T-cell (primary cell): ENCODE results near the gene RAB11FIP4. TPM values are rescaled to one million over a fixed set of nuclear protein-coding genes. Genes with fewer than 3 reads are reported as not detected.

Experiments
- ATAC-seq, 4 experiments: fragments of 200-7000 bp in 3 of 4; fragments of 150-1000 bp in 1 of 4; cut with Tn5 transposase; replicated peaks in 1 of 4; 1 replicate in 3 of 4; 2 replicates in 1 of 4; pipeline ENCODE4 v1.10.0; 2021; ENCODE audit warnings: moderate library complexity in 3 of 4, mild to moderate bottlenecking in 2 of 4, moderate number of reproducible peaks in 1 of 4
- CTCF ChIA-PET, 2 donors: fragments of 300-600 bp; sonication (Branson Sonifier 250); formaldehyde crosslinking; loops; one replicate each; lab custom pipeline; 2022; ENCODE audit warnings: antibody characterized with exemption in 2 of 2; lab: Charles Lee
- POLR2A ChIA-PET, 2 donors: fragments of 300-600 bp; sonication (Branson Sonifier 250); formaldehyde crosslinking; loops; one replicate each; lab custom pipeline; 2022; ENCODE audit warnings: antibody characterized with exemption in 2 of 2; lab: Charles Lee
- DNase-seq, 35 experiments: peaks; one replicate each; pipeline versions ENCODE4 v3.0.0 to v3.0.0-alpha.2; 2013 to 2023
- H3K27ac ChIP-seq: one replicate; pipeline ENCODE4 v1.5.1; 2013; ENCODE audit warnings: low read length
- H3K27me3 ChIP-seq, 2 experiments: replicated peaks in 1 of 2; 1 replicate in 1 of 2; 2 replicates in 1 of 2; pipeline versions ENCODE4 v1.6.1 to v1.7.0; 2013; ENCODE audit warnings: low read length in 1 of 2, mixed read lengths in 1 of 2; ENCODE audit not compliant: control insufficient read depth in 2 of 2, insufficient read depth in 2 of 2; ENCODE audit errors: extremely low read depth in 1 of 2
- H3K36me3 ChIP-seq, 2 donors: 1 replicate in 1 of 2; 2 replicates in 1 of 2; pipeline versions ENCODE4 v1.6.1 to v1.7.0; 2013; ENCODE audit warnings: low read length in 1 of 2; ENCODE audit not compliant: control insufficient read depth in 2 of 2, insufficient read depth in 1 of 2; ENCODE audit errors: extremely low read depth in 1 of 2
- H3K4me1 ChIP-seq, 2 experiments: 1 replicate in 1 of 2; 2 replicates in 1 of 2; pipeline versions ENCODE4 v1.6.1 to v1.7.0; 2013; ENCODE audit warnings: low read length in 2 of 2, mixed read lengths in 1 of 2; ENCODE audit not compliant: insufficient read depth in 2 of 2, control insufficient read depth in 1 of 2; ENCODE audit errors: extremely low read depth in 1 of 2
- H3K4me3 ChIP-seq, 2 donors: 1 replicate in 1 of 2; 2 replicates in 1 of 2; pipeline versions ENCODE4 v1.5.1 to v1.7.0; 2013; ENCODE audit warnings: mild to moderate bottlenecking in 2 of 2, low read length in 1 of 2, moderate library complexity in 1 of 2; ENCODE audit not compliant: control insufficient read depth in 1 of 2; ENCODE audit errors: extremely low read depth in 1 of 2
- H3K9me3 ChIP-seq: 2 replicates; pipeline ENCODE4 v1.7.0; 2013
- H3K27ac Mint-ChIP-seq, 2 donors: one replicate each; pipeline ENCODE4 v1.8.0; 2020 to 2021; ENCODE audit warnings: mild to moderate bottlenecking in 2 of 2, mixed read lengths in 2 of 2
- H3K27me3 Mint-ChIP-seq, 2 donors: one replicate each; pipeline ENCODE4 v1.8.0; 2021 to 2022; ENCODE audit warnings: mixed read lengths in 2 of 2
- H3K36me3 Mint-ChIP-seq: one replicate; pipeline ENCODE4 v1.8.0; 2021; ENCODE audit warnings: mixed read lengths
- H3K4me1 Mint-ChIP-seq, 3 donors: one replicate each; pipeline ENCODE4 v1.8.0; 2020 to 2022; ENCODE audit warnings: mixed read lengths in 3 of 3, mild to moderate bottlenecking in 1 of 3
- H3K4me3 Mint-ChIP-seq, 3 donors: one replicate each; pipeline ENCODE4 v1.8.0; 2020 to 2022; ENCODE audit warnings: mild to moderate bottlenecking in 3 of 3, mixed read lengths in 3 of 3, moderate library complexity in 3 of 3
- H3K9me3 Mint-ChIP-seq, 3 donors: one replicate each; pipeline ENCODE4 v1.8.0; 2020 to 2022; ENCODE audit warnings: mixed read lengths in 3 of 3
- WGBS: methylation state at CpG from one replicate; pipeline ENCODE4 v1.1.5; 2013; ENCODE audit warnings: missing lambda C conversion rate; ENCODE audit not compliant: insufficient coverage; 5-methylcytosine and 5-hydroxymethylcytosine counted together
- total RNA-seq, 35 experiments: library from RNA in 6 of 35; stranded (reverse) in 6 of 35; fragments of 120-200 nt in 1 of 35; gene quantifications; one replicate each; pipeline versions ENCODE4 v1.2.1 to v1.2.4 and lab custom pipeline; 2013 to 2026

RAB11FIP4 gene
- total RNA-seq, 5 donors from 2014 or later (not counting 1 experiment from before 2014, with no cell fraction given), result 45.6 to 72.6 (median 50.1) TPM

GRCh38 chr17:31475378-31476162 is 84.1 kb downstream of the RAB11FIP4 start:
- no peaks in the 10 kb centered on the region for H3K27me3 Mint-ChIP-seq
- no peak overlapping the region for H3K27ac Mint-ChIP-seq
- no peak overlapping the region for H3K4me3 Mint-ChIP-seq
- H3K4me1 Mint-ChIP-seq, result peaks cover 0 to 7% (median 0%) of the 10 kb centered on the region in 3 donors
- H3K9me3 Mint-ChIP-seq, result no peaks in the 10 kb centered on the region
- Histone ChIP-seq H3K27ac (no peak overlapping the region), H3K4me1 (peaks cover 2 to 15% of the 10 kb centered on the region in 2 experiments), H3K9me3 (no peaks in the 10 kb centered on the region), H3K27me3 (peaks cover 0 to 5% of the 10 kb centered on the region in 2 experiments), H3K4me3 (no peak overlapping the region), H3K36me3 (no peaks in the 10 kb centered on the region)
- ATAC-seq, result no peak
- no peak for DNase-seq
- POLR2A ChIA-PET, result no interaction called here
- CTCF ChIA-PET, result no interaction called here
- no peaks in the 10 kb centered on the region for H3K36me3 Mint-ChIP-seq
- 95% methylated on average over 8 of the region's 16 CpGs for WGBS

- ChIA-PET CTCF (interaction anchor here in 1 of 2 donors (0.7 kb wide), 1 partner anchor 229 kb away, joined by 7 read pairs; no protein-coding TSS in a partner anchor), POLR2A (no interaction called here)
- Mint-ChIP-seq H3K27me3 (no peaks in the 10 kb centered on the region), H3K27ac (no peak overlapping the region), H3K36me3 (no peaks in the 10 kb centered on the region), H3K9me3 (no peaks in the 10 kb centered on the region), H3K4me3 (no peak overlapping the region), H3K4me1 (no peaks in the 10 kb centered on the region)
- Histone ChIP-seq H3K9me3 (no peaks in the 10 kb centered on the region), H3K36me3 (no peaks in the 10 kb centered on the region), H3K27me3 (peaks cover 0 to 5% of the 10 kb centered on the region in 2 experiments), H3K4me3 (no peak overlapping the region), H3K27ac (no peak overlapping the region), H3K4me1 (peaks cover 0 to 4% of the 10 kb centered on the region in 2 experiments)
- ATAC-seq, result no peak
- no peak for DNase-seq
- WGBS, result 75% methylated on average over 5 of the region's 16 CpGs
These were observed 85.3 kb downstream of the RAB11FIP4 start for GRCh38 chr17:31476525-31477416.

- ChIA-PET POLR2A (interaction anchor here (0.6 to 0.7 kb wide), 2 partner anchors 10 to 1512 kb away, joined by 3 to 4 read pairs; no protein-coding TSS in a partner anchor), CTCF (interaction anchor here in 1 of 2 donors (0.7 kb wide), 2 partner anchors 10 to 228 kb away, joined by 6 to 7 read pairs; no protein-coding TSS in a partner anchor)
- WGBS, result 98% methylated on average over 6 of the region's 14 CpGs
- ATAC-seq (no peak), DNase-seq (no peak)
- Mint-ChIP-seq H3K9me3 (no peaks in the 10 kb centered on the region), H3K36me3 (no peaks in the 10 kb centered on the region), H3K4me1 (no peaks in the 10 kb centered on the region), H3K4me3 (no peak overlapping the region), H3K27me3 (no peaks in the 10 kb centered on the region), H3K27ac (no peak overlapping the region)
- no peak overlapping the region for H3K27ac ChIP-seq
- peaks cover 0 to 3% of the 10 kb centered on the region in 2 experiments for H3K27me3 ChIP-seq
- H3K36me3 ChIP-seq, result no peaks in the 10 kb centered on the region
- H3K4me1 ChIP-seq, result no peaks in the 10 kb centered on the region
- H3K4me3 ChIP-seq, result no peak overlapping the region
- H3K9me3 ChIP-seq, result no peaks in the 10 kb centered on the region
These were observed 86.1 kb downstream of the RAB11FIP4 start for GRCh38 chr17:31477417-31478055.

GRCh38 chr17:31479062-31479408 is 87.6 kb downstream of the RAB11FIP4 start:
- CTCF ChIA-PET, result no interaction called here
- H3K27me3 ChIP-seq, result peaks cover 0 to 3% of the 10 kb centered on the region in 2 experiments
- H3K4me3 ChIP-seq, result no peak overlapping the region
- no CpG with 5 or more reads among the region's 1 CpG for WGBS
- ATAC-seq (no peak), DNase-seq (no peak)
- no peaks in the 10 kb centered on the region for H3K36me3 ChIP-seq
- no peaks in the 10 kb centered on the region for H3K4me1 Mint-ChIP-seq
- no peak overlapping the region for H3K4me3 Mint-ChIP-seq
- H3K9me3 Mint-ChIP-seq, result no peaks in the 10 kb centered on the region
- POLR2A ChIA-PET, result interaction anchor here in 1 of 2 donors (0.5 kb wide), 1 partner anchor 11 kb away, joined by 4 read pairs; no protein-coding TSS in a partner anchor
- no peak overlapping the region for H3K27ac ChIP-seq
- no peaks in the 10 kb centered on the region for H3K4me1 ChIP-seq
- no peaks in the 10 kb centered on the region for H3K9me3 ChIP-seq
- no peaks in the 10 kb centered on the region for H3K36me3 Mint-ChIP-seq
- H3K27me3 Mint-ChIP-seq, result no peaks in the 10 kb centered on the region
- H3K27ac Mint-ChIP-seq, result no peak overlapping the region

- no peaks in the 10 kb centered on the region for H3K36me3 Mint-ChIP-seq
- H3K4me3 Mint-ChIP-seq, result no peak overlapping the region
- peaks cover 0 to 3% of the 10 kb centered on the region in 2 experiments for H3K27me3 ChIP-seq
- ATAC-seq (no peak), DNase-seq (no peak)
- ChIA-PET CTCF (no interaction called here), POLR2A (interaction anchor here in 1 of 2 donors (0.5 kb wide), 1 partner anchor 11 kb away, joined by 4 read pairs; no protein-coding TSS in a partner anchor)
- H3K4me1 ChIP-seq, result no peaks in the 10 kb centered on the region
- H3K9me3 Mint-ChIP-seq, result no peaks in the 10 kb centered on the region
- no peak overlapping the region for H3K4me3 ChIP-seq
- H3K9me3 ChIP-seq, result no peaks in the 10 kb centered on the region
- no peaks in the 10 kb centered on the region for H3K36me3 ChIP-seq
- no peaks in the 10 kb centered on the region for H3K4me1 Mint-ChIP-seq
- H3K27me3 Mint-ChIP-seq, result no peaks in the 10 kb centered on the region
- no peak overlapping the region for H3K27ac Mint-ChIP-seq
- no CpG with 5 or more reads among the region's 2 CpGs for WGBS
- no peak overlapping the region for H3K27ac ChIP-seq
These were observed 88.0 kb downstream of the RAB11FIP4 start for GRCh38 chr17:31479524-31479923.

DNA sequence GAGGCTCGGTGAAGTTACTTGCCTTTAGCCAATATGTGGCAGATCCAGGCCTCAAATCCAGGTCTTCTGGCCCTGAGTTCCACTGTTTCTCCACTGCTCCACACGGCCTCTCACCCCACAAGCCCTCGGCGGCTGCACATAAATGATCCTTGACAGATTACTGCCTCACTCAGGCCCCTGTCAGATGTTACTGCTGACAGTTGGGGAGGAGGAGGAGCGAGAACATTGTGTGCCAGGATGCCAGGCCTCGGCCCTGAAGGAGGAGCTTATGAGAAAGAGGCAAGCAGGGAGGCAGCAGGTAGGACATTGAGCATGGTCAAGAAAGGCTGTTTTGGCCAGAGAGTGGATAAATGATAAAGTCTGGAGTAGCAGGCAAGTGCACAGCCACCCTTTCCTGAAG is 88.6 kb downstream of the RAB11FIP4 start:
- ChIA-PET POLR2A (no interaction called here), CTCF (no interaction called here)
- H3K9me3 Mint-ChIP-seq, result no peaks in the 10 kb centered on the region
- no peaks in the 10 kb centered on the region for H3K36me3 ChIP-seq
- H3K9me3 ChIP-seq, result no peaks in the 10 kb centered on the region
- H3K4me3 Mint-ChIP-seq, result no peak overlapping the region
- no peaks in the 10 kb centered on the region for H3K4me1 Mint-ChIP-seq
- WGBS, result 51% methylated on average over 3 of the region's 6 CpGs
- H3K4me3 ChIP-seq, result no peak overlapping the region
- H3K4me1 ChIP-seq, result no peaks in the 10 kb centered on the region
- H3K27me3 Mint-ChIP-seq, result no peaks in the 10 kb centered on the region
- H3K27ac ChIP-seq, result no peak overlapping the region
- DNase-seq, result no peak
- H3K27ac Mint-ChIP-seq, result no peak overlapping the region
- H3K27me3 ChIP-seq, result peaks cover 0 to 3% of the 10 kb centered on the region in 2 experiments
- no peaks in the 10 kb centered on the region for H3K36me3 Mint-ChIP-seq
- no peak for ATAC-seq
